K562 (cell line): Measurements from ENCODE around the gene RIT2. TPM values are rescaled to one million over a fixed set of nuclear protein-coding genes. Genes with fewer than 3 reads are reported as not detected.

Experiments used
- ATAC-seq: fragments of 200-7000 bp; cut with Tn5 transposase; 3 replicates; pipeline ENCODE4 v1.9.1; 2020; ENCODE audit warnings: moderate library complexity
- BruUV-seq: library from RNA; stranded (reverse); fragments of 400-500 nt; replicated peaks from 2 replicates; lab custom pipeline; 2021; lab: Mats Ljungman, UMichigan
- CTCF ChIA-PET: fragments of 300-600 bp; formaldehyde crosslinking; extraction: SDS; loops from one replicate; lab custom pipeline; 2021; ENCODE audit warnings: low intra/inter-chr PET ratio; lab: Yijun Ruan, JAX
- POLR2A ChIA-PET: fragments of 300-600, 350-650 bp; sonication (Branson Sonifier 250); formaldehyde crosslinking; extraction: SDS; loops from one replicate; lab custom pipeline; 2021; ENCODE audit warnings: antibody characterized with exemption, inconsistent platforms; lab: Yijun Ruan, JAX
- DNase-seq, 4 experiments: peaks; one replicate each; pipeline versions ENCODE4 v3.0.0 to v3.0.0-alpha.2; 2011 to 2018; ENCODE audit warnings: low spot score in 3 of 4, mixed read lengths in 3 of 4; ENCODE audit errors: extremely low read depth in 1 of 4
- FAIRE-seq: peaks from 2 replicates; lab custom pipeline; 2011; peaks lifted over from hg19 to GRCh38; lab: Jason Lieb, UNC
- H2AFZ ChIP-seq: 2 replicates; pipeline ENCODE4 v1.6.0; 2011; ENCODE audit warnings: low read depth, low read length, control low read depth, inconsistent platforms
- H3K27ac ChIP-seq: fragments of 200-600 bp; 3 replicates; pipeline ENCODE4 v1.8.0; 2011; ENCODE audit warnings: low read depth, mild to moderate bottlenecking, control low read depth, inconsistent platforms, low read length, moderate library complexity, mixed read lengths; ENCODE audit errors: extremely low read depth
- H3K27me3 ChIP-seq, 2 experiments: fragments of 300-600 bp in 1 of 2; 2 replicates in 1 of 2; 3 replicates in 1 of 2; pipeline versions ENCODE4 v1.6.0 to v1.8.0; 2011; ENCODE audit warnings: inconsistent platforms in 2 of 2, low read length in 2 of 2, mild to moderate bottlenecking in 1 of 2, mixed read lengths in 1 of 2, moderate library complexity in 1 of 2; ENCODE audit not compliant: control insufficient read depth in 2 of 2, insufficient read depth in 2 of 2
- H3K36me3 ChIP-seq: fragments of 300-600 bp; 3 replicates; pipeline ENCODE4 v1.8.0; 2011; ENCODE audit warnings: mild to moderate bottlenecking, low read length, inconsistent platforms; ENCODE audit not compliant: control insufficient read depth, insufficient read depth
- H3K4me1 ChIP-seq, 2 experiments: fragments of 200-600 bp in 1 of 2; replicated peaks in 1 of 2; 2 replicates in 1 of 2; 3 replicates in 1 of 2; pipeline versions ENCODE4 v1.5.1 to v1.8.0; 2011; ENCODE audit warnings: inconsistent platforms in 2 of 2, low read length in 2 of 2, mild to moderate bottlenecking in 1 of 2, mixed read lengths in 1 of 2, moderate library complexity in 1 of 2; ENCODE audit not compliant: control insufficient read depth in 2 of 2, insufficient read depth in 2 of 2
- H3K4me2 ChIP-seq: 2 replicates; pipeline ENCODE4 v1.6.1; 2011; ENCODE audit warnings: low read length, control low read depth, inconsistent platforms, mixed read lengths; ENCODE audit not compliant: insufficient read depth
- H3K4me3 ChIP-seq: fragments of 200-600 bp; sonication (generic), shearing (Covaris generic); 2 replicates; pipeline ENCODE4 v1.5.1; 2016; ENCODE audit warnings: control low read depth, inconsistent platforms
- H3K79me2 ChIP-seq: fragments of 200-600 bp; 3 replicates; pipeline ENCODE4 v1.8.0; 2011; ENCODE audit warnings: low read length, inconsistent platforms; ENCODE audit not compliant: control insufficient read depth, insufficient read depth
- H3K9ac ChIP-seq, 2 experiments: 2 replicates each; pipeline versions ENCODE4 v1.6.0 to v1.6.1; 2011; ENCODE audit warnings: low read depth in 2 of 2, low read length in 2 of 2, control low read depth in 1 of 2, inconsistent platforms in 1 of 2, mild to moderate bottlenecking in 1 of 2, mixed read lengths in 1 of 2; ENCODE audit not compliant: insufficient read depth in 1 of 2
- H3K9me1 ChIP-seq: one replicate; pipeline ENCODE4 v1.6.0; 2011; ENCODE audit warnings: inconsistent platforms, mild to moderate bottlenecking, low read length, moderate library complexity; ENCODE audit not compliant: control insufficient read depth, insufficient read depth
- H3K9me3 ChIP-seq: replicated peaks from 2 replicates; pipeline ENCODE4 v1.5.1; 2011; ENCODE audit warnings: low read depth, low read length, inconsistent platforms; ENCODE audit not compliant: control insufficient read depth, insufficient read depth
- H4K20me1 ChIP-seq: replicated peaks from 2 replicates; pipeline ENCODE4 v1.6.1; 2011; ENCODE audit warnings: low read length, inconsistent platforms, mixed read lengths; ENCODE audit not compliant: control insufficient read depth, insufficient read depth
- CHD1 ChIP-seq: fragments of 200-600 bp; sonication (generic); IDR thresholded peaks from one replicate; pipeline ENCODE4 v1.6.1; 2012; ENCODE audit warnings: mild to moderate bottlenecking, moderate library complexity, low read length, inconsistent platforms
- ETS2 ChIP-seq: IDR thresholded peaks from 2 replicates; pipeline ENCODE4 v1.6.1; 2016; ENCODE audit warnings: borderline replicate concordance, missing genetic modification characterization, mild to moderate bottlenecking, moderate library complexity, missing compliant biosample characterization; ENCODE audit not compliant: poor library complexity, severe bottlenecking
- PHF20 ChIP-seq: fragments of 450-650 bp; IDR thresholded peaks from 2 replicates; pipeline ENCODE4 v1.6.1; 2018; ENCODE audit not compliant: partially characterized antibody
- SPI1 ChIP-seq: IDR thresholded peaks from 2 replicates; pipeline ENCODE4 v1.6.1; 2011; ENCODE audit warnings: low read depth, low read length, control low read depth, borderline replicate concordance
- STAT5B ChIP-seq: fragments of 250-450 bp; sonication (Bioruptor Pico); IDR thresholded peaks from 2 replicates; pipeline ENCODE4 v1.8.0; 2021; ENCODE audit warnings: mild to moderate bottlenecking, inconsistent platforms
- WGBS: fragments of 100-300 bp; shearing (Covaris generic); methylation state at CpG from one replicate; pipeline ENCODE4 v1.1.6; 2016; ENCODE audit warnings: low coverage, mixed read lengths; ENCODE audit not compliant: insufficient coverage; ENCODE audit errors: missing lambda C conversion rate; 5-methylcytosine and 5-hydroxymethylcytosine counted together
- in situ Hi-C: fragments of 300-500 bp; cut with MboI; formaldehyde crosslinking; loops from 4 replicates; pipeline ENCODE4 v1.15.0; 2018; ENCODE audit warnings: inconsistent platforms, mixed read lengths
- intact Hi-C: fragments of 100-400 bp; cut with micrococcal nuclease; formaldehyde crosslinking; loops from 2 replicates; pipeline ENCODE4 v1.14.2; 2022
- polyA plus RNA-seq, 8 experiments: library from polyadenylated mRNA; depleted of rRNA in 4 of 8; stranded (reverse) in 5 of 8; unstranded in 3 of 8; fragments of >200 nt; fragmentation: Nextera tagmentation in 2 of 8; fragmentation: Illumina TruSeq in 1 of 8; extraction: Ambion mirVana in 2 of 8; extraction: Trizol in 1 of 8; gene quantifications; 2 replicates each; pipeline versions ENCODE4 v1.2.1 to v1.2.3, GENCODE V29; 2011 to 2014; ENCODE audit warnings: inconsistent platforms in 1 of 8, missing spikeins in 1 of 8
- total RNA-seq, 7 experiments: library from RNA; depleted of rRNA in 6 of 7; stranded (reverse); fragments of >200 nt in 6 of 7; fragmentation: Illumina TruSeq in 2 of 7; extraction: Trizol in 2 of 7; gene quantifications; 2 replicates each; pipeline versions ENCODE4 v1.2.1 to v1.2.3, GENCODE V29; 2011 to 2021; ENCODE audit warnings: low replicate concordance in 1 of 7
- TF ChIP-seq, protein P1 (sequence below): sonication (generic); formaldehyde crosslinking; IDR thresholded peaks from 2 replicates; pipeline ENCODE4 v1.8.1; 2023; ENCODE audit warnings: mild to moderate bottlenecking, missing genetic modification reagents
- TF ChIP-seq, protein P2 (sequence below): fragments of 250-450 bp; sonication (Bioruptor Pico); IDR thresholded peaks from 2 replicates; pipeline ENCODE4 v1.4.0; 2020; ENCODE audit warnings: borderline replicate concordance
- TF ChIP-seq, protein P3 (sequence below), 2 experiments: IDR thresholded peaks; 2 replicates each; pipeline ENCODE4 v1.6.1; 2011; ENCODE audit warnings: borderline replicate concordance in 1 of 2, control low read depth in 1 of 2, low read depth in 1 of 2, low read length in 1 of 2, mild to moderate bottlenecking in 1 of 2, mixed read lengths in 1 of 2, moderate library complexity in 1 of 2; ENCODE audit not compliant: insufficient read depth in 1 of 2, insufficient read length in 1 of 2, poor library complexity in 1 of 2, severe bottlenecking in 1 of 2; ENCODE audit errors: extremely low read depth in 1 of 2

RIT2 gene
- total and polyA plus RNA-seq, 9 of the 15 experiments (the other 6 are each of a cell fraction or from before 2014, with no cell fraction given): not detected

DNA sequence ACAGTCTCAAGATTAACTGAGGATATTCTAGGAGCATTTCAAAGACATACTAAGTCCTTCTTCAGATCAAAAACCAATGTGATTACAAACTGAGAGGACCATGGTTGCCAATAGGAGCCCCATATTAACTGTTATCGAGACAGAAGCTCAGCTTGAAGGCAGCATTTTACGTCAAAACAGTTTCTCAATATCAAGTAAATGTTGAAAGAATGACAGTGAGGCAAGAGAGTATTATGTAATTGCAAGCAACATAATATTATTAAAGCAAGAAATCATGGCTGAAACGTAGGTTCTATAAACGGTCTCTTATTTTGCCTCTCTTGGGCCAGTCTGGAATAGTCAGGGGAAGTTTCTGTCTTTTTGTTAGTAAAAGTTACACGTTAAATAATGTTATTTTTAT lies 22.9 kb downstream of the RIT2 start:
- Histone ChIP-seq H3K79me2 (no peaks in the 10 kb centered on the region), H3K4me3 (no peak overlapping the region), H3K27me3 (no peaks in the 10 kb centered on the region), H3K4me1 (no peaks in the 10 kb centered on the region), H3K36me3 (no peaks in the 10 kb centered on the region), H4K20me1 (no peaks in the 10 kb centered on the region), H3K9me1 (no peaks in the 10 kb centered on the region), H3K9me3 (no peaks in the 10 kb centered on the region), H3K4me2 (no peak overlapping the region), H3K27ac (no peak overlapping the region), H2AFZ (no peak overlapping the region), H3K9ac (no peak overlapping the region)
- POLR2A ChIA-PET: no interaction called here
- BruUV-seq: no TSS peak
- WGBS: 0% methylated on average over 3 of the region's 5 CpGs
- DNase-seq (no peak), ATAC-seq (no peak), FAIRE-seq (no peak)
- intact Hi-C loops: no loop called here
- CTCF ChIA-PET: no interaction called here
- in situ Hi-C loops: no loop called here
- no peak for TF ChIP-seq STAT5B (CRISPR knock-in tag)
- TF ChIP-seq, protein P1, sequence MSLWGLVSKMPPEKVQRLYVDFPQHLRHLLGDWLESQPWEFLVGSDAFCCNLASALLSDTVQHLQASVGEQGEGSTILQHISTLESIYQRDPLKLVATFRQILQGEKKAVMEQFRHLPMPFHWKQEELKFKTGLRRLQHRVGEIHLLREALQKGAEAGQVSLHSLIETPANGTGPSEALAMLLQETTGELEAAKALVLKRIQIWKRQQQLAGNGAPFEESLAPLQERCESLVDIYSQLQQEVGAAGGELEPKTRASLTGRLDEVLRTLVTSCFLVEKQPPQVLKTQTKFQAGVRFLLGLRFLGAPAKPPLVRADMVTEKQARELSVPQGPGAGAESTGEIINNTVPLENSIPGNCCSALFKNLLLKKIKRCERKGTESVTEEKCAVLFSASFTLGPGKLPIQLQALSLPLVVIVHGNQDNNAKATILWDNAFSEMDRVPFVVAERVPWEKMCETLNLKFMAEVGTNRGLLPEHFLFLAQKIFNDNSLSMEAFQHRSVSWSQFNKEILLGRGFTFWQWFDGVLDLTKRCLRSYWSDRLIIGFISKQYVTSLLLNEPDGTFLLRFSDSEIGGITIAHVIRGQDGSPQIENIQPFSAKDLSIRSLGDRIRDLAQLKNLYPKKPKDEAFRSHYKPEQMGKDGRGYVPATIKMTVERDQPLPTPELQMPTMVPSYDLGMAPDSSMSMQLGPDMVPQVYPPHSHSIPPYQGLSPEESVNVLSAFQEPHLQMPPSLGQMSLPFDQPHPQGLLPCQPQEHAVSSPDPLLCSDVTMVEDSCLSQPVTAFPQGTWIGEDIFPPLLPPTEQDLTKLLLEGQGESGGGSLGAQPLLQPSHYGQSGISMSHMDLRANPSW (CRISPR knock-in tag): no peak
- TF ChIP-seq PHF20: no peak
- TF ChIP-seq, protein P2, sequence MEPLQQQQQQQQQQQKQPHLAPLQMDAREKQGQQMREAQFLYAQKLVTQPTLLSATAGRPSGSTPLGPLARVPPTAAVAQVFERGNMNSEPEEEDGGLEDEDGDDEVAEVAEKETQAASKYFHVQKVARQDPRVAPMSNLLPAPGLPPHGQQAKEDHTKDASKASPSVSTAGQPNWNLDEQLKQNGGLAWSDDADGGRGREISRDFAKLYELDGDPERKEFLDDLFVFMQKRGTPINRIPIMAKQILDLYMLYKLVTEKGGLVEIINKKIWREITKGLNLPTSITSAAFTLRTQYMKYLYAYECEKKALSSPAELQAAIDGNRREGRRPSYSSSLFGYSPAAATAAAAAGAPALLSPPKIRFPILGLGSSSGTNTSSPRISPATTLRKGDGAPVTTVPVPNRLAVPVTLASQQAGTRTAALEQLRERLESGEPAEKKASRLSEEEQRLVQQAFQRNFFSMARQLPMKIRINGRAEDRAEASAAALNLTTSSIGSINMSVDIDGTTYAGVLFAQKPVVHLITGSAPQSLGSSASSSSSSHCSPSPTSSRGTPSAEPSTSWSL (CRISPR knock-in tag): no peak
- no peak for TF ChIP-seq CHD1
- TF ChIP-seq, protein P3, sequence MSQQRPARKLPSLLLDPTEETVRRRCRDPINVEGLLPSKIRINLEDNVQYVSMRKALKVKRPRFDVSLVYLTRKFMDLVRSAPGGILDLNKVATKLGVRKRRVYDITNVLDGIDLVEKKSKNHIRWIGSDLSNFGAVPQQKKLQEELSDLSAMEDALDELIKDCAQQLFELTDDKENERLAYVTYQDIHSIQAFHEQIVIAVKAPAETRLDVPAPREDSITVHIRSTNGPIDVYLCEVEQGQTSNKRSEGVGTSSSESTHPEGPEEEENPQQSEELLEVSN (IDR thresholded peaks at IDR 0.05; ENCODE audit: borderline replicate concordance in 1 of 2, extremely low read depth in 1 of 2, insufficient read depth in 1 of 2, insufficient read length in 1 of 2, low read depth in 1 of 2, low read length in 1 of 2, poor library complexity in 1 of 2, severe bottlenecking in 1 of 2): no peak
- no peak for TF ChIP-seq ETS2
- TF ChIP-seq SPI1: no peak
